NOMO-1 treated with dmso at 0.1 percent for 144 hours (cell line): ENCODE measurements around the gene KLHL18.
A peak's percentile ranks its signal among the peaks of the same experiment; 100 is the strongest.
"Not testable (repeated sequence)": the region's sequence is repeated elsewhere in the genome, so short reads cannot be mapped to it uniquely, and the experiment has no call there.

Experiments
- DNase-seq: peaks from one replicate; lab custom pipeline; 2025; ENCODE audit not compliant: unreplicated experiment; lab: John Stamatoyannopoulos, UW

KLHL18 gene

DNA sequence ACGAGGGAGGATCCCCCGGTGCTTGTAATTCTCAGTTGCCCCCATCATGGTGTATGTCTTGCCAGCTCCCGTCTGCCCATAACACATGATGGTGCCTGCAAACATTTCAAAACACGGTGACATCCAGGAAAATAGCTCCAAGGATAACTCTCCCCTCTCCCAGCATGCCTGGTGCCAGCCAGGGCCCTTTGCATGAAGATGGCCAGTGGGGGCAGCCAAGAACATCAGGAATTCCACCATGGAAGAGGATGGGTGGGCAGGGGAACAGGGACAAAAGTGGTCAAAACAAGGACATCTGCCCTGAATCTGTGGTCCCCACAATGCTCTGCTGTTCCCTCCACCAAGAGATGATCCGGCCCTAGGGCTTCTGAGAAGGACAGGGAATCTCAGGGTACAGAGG is 9.2 kb upstream of the KLHL18 start:
- DNase-seq = no peak

DNA sequence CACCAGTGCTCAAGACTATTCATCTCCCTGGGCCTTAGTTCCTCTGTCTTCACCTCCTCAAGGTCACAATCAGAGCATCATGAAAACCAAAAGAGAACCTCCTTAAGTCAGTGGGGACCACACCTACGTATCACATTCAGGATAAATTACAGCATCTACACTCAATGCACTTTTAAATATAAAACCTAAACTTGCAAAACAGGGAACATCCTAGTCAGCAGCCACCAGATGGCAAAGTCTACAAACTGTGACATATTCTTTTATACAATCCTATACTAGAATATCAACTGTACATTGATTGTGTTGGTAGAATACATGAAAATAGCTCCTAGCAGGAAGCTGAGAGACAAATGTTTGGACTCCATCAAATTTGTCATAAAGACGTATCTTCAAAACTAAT is 8.1 kb upstream of the KLHL18 start:
- DNase-seq = no peak

DNA sequence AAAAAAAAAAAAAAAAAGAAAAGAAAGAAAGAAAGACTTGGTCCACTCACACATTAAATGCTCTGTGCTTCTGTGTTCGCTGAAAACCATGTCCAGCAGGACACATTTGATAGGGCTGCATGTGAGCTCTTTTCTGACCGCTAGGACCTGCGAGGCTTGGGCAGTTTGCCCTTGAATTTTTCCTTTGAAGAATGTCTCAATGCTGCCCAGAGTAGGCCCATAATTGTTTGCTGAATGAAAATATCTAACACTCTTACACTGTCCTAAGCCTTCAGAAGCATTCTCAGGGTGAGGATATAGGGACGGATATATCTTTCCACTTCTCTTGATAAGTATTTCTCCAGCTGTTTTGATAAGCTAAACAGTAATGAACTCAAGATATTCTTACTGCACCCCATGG is 6.2 kb upstream of the KLHL18 start:
- DNase-seq = no peak

DNA sequence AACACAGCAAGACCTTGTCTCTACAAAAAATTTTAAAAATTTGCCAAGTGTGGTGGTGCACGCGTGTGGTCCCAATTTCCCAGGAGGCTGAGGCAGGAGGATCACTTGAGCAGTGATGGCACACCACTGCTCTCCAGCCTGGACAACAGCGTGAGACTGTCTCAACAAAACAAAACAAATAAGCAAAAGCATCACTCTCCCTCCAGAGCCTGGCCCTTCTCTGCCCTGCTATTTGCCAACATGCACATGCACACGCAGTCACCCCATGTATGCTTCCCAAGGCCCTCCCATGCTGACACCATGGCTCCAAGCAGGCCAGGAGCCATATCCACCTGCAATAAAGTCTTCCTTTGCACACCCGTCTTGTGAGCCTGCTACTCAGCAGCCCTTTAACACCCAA is 2.2 kb upstream of the KLHL18 start:
- DNase-seq = no peak

DNA sequence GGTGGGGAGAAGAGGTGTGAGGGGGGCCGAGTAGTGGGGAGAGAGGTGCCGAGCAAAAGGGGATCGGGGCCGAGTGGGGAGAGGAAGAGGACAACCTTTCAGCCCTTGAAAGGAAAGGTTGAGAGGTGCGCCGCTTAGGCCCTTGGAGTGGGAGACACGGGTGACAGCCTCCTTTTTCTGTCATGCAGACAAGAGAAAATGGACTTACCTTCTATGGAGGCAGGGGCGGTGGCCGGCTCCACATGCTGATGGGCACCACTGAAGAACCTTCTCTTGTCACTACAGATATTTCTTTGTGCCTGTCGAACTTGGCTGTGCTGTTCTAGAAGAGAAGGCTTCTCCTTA is 421 bp downstream of the KLHL18 start:
- no peak for DNase-seq

DNA sequence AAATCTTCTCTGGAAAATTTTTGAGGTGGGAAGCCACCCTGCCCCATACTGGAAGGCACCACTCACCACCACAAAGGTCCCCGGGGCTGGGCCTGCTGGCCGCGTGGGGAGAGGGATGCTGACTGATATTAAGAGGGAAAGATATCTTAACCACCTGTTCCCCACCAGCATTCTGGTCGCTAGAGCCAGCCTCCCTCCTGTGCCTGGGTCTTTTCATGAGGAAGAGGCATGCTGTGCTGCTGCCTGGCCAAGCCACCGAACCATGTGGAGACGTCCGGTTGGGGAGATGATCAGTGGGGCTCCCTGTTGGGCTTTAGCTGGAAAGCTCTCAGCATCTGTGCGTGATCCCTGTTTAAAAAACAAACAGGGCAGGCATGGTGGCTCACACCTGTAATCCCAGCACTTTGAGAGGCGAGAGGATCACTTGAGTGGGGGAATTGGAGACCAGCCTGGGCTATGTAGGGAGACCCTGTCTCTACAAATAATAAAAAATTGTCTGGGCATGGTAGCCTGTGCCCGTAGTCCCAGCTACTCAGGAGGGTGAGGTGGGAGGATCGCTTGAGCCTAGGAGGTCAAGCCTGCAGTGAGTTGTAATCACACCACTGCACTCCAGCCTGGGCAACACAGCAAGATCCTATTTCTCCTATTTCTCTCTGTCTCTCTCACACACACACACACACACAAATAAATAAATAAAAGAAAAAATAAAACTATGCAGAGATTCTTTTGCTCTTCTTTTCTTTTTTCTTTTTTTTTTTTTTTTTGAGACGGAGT is 1.0 kb downstream of the KLHL18 start:
- DNase-seq = no peak

DNA sequence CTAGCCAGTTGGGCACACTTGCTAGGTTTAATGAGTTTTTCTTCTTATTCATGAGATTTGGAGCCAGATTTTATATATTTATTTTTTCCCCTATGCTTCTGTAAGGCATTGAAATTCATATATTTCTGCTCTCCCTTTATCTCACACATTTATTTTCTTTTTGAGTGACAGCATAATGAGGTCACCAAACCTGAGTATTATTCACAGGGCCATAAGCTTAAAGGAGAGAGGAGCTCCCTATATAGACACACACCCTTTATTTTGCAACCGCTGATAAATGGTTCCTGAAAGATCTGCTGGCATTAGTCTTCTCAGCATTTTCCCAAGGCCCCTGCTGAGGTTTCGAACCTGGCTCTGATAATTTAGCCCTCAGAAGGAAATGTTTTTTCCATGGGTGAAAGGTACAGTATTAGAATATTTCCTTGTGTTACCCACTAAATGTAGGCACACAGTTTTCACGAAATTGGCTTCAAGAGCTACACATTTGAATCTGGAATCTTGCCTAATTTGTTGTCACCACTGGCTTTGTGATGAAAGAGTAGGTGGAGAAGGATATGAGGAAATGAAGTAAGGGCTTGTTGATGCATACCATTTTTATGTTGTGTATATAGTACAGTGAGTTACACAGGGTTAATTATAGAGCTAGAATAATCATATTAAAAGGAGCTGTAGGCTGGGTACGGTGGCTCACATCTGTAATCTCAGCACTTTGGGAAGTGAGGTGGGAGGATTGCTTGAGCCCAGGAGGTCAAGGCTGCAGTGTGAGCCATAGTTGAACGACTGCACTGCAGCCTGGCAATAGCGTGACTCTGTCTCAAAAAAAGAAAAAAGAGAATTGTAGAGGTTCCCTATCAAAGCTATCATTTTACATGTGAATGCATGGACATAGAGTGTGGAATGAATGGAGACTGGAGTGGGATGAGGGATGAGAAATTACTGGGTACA is 6.5 kb downstream of the KLHL18 start:
- peak; percentile 57 for DNase-seq

DNA sequence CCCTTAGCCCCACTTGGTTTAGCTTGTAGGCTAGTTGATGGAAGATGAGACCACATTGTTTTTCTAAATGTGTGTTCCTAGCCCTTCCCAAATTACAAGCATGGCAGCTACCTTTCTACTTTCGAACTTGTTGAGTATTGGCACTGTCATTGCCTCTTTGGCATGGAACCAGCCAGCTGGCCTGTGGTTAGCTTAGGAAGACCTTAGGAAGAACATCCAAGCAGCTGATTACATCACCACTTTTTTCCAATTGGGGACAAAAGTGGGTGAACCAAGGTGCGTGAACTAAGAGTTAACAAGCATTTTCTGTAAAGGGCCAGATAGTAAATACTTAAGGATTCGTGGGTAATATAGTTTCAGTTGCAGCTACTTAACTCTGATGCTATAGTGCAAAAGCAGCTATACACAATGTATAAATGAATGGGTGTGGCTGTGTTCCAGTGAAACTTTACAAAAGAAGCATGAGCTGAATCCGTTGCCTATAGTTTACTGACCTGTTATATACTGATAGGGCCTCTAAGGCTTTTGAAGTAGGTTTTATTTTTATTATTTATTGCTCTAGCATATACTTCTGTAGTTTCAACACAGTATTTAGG is 8.5 kb downstream of the KLHL18 start:
- no peak for DNase-seq

DNA sequence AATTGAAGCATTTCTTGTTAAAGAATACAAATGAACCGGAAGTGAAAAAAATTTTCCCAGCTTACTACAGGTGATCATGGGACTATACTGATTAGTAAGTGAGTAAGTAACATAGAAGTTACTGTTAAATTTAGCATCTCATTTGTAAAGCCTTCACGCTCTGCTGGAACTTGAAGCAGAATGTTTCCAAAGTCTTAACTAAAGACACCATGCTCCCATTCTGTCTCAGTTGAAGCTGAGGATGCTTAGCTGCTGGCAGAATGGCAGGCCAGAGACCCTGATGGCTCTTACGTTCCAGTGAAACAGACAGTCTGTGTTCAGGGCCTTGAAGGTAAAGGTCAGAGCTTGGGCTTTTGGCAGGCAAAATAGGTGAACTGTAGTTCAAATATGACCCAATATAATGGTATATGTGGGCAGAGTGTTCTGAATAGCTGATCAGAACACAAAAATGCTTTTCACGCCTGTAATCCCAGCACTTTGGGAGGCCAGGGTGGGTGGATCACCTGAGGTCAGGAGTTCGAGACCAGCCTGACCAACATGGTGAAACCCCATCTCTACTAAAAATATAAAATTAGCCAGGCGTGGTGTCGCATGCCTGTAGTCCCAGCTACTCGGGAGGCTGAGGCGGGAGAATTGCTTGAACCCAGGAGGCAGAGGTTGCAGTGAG is 9.1 kb downstream of the KLHL18 start:
- not testable (repeated sequence) for DNase-seq

DNA sequence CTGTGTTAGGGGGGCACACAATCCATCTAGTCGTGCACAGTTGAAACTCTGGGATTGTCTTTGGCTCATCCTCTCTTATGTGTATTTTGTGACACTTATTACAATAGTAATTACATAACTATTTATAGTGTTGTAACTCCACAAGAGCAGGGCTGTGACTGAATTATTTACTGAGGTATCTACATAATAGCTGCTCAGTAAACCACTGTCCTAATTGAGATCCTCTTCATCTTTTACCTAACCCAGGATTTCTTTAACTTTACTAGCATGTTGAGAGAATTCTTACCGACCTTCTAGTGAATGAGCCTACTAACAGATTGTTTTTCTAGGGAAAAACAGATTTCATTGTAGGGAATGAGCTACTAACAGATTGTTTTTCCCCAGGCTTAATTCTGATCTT is 11.1 kb downstream of the KLHL18 start:
- no peak for DNase-seq

DNA sequence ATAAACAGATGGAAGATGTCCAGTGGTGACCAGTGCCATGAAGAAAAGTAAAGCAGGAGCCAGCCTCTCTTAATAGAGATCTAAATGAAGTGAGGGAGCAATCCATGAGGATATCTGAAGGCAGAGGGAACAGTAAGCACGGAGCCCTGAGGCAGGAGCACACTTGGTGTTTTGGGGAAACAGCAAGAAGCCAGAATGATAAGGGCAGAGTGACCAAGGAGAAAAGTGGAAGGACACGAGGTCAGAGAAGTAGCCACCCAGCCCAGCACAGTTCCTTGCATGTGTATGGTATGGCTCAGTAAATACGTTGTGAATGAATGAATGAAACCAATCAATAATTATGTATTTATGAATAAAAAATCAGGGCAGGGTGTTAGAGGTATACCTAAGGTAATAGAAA is 11.6 kb downstream of the KLHL18 start:
- no peak for DNase-seq

DNA sequence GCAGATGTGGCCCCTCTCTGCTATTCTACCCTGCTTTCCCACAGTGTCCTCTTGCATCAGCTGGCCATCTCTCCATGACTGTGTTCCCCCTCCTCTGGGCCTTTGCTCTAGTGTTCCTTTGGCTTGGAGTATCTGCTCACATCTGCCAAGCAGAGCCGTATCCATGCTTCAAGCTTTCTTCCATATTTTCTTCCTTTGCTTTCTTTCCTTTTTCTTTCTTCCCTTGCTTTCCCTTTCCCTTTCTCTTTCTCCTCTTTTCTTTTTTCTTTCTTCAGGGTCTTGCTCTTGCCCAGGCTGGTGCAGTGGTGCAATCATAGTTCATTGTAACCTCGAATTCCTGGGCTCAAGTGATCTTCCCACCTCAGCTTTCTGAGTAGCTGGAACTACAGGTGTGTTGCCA is 12.6 kb downstream of the KLHL18 start:
- no peak for DNase-seq

DNA sequence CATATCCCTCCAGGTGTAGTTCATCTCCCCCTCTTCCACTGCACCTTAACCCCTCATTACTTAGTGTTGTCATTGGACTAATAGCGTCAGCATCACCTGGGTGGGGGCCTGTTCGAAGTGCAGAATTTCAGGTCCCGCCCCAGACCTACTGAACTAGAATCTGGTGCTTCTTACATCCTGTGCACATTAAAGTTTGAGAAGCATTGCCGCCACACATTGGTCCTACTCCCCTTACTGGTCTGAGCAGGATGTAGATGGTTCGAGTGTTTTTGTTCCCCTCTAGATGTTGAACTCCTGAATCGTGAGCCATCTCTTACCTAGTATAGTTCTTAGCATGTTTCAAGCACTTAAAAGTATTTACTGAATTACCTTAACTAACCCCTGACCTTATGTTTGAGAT is 13.2 kb downstream of the KLHL18 start:
- no peak for DNase-seq

DNA sequence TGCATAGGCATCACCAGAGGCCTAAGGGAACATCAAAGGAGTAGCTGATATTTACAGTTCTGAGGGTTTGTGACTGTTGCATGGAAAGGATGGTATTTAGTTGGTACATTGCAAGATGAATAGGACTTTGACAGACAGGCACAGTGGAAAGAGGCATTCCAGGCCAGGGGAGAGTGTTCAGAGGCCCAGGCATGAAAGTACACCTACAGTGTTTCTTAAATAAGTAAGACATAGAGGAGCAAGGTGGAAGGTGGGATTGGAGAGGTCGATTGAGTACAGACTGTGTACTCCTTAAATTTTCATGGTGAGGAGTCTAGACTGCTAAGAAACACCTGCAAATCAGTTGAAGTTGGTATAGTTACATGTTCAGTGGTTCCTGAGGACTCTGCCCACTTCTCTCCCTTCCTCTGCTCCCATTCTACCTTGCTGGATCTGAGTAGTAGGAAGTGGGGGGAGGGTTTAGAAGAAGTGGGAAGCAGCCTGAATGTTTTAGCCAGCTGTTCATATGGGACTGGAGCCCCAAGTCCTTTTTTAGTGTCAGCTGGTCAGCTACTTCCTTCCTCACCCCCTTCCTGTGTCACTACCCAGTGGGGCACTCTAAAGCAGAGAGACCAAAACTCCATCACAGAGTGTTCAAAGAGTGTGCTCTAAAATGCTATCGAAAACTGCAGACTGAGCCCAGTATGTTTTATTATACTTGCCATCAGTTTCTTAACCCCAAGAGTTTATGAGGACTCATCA is 14.0 kb downstream of the KLHL18 start:
- DNase-seq = no peak

DNA sequence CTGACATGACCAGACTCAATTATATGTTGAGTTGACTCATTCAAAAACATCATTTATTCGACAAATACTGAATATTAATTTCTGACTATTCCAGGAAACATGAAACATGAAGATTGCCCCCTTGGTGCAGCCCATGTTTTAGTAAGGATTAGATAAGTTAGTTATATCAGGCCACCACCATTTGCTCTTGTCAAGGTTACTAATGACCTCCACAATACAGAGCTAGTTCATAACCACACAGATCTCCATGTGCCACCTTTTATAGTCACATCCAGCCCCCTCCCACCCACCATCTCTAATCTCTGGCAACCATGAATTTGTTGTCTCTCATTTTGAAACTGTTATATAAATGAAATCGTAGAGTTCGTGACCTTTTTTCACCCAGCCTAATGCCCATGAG is 15.7 kb downstream of the KLHL18 start:
- no peak for DNase-seq

DNA sequence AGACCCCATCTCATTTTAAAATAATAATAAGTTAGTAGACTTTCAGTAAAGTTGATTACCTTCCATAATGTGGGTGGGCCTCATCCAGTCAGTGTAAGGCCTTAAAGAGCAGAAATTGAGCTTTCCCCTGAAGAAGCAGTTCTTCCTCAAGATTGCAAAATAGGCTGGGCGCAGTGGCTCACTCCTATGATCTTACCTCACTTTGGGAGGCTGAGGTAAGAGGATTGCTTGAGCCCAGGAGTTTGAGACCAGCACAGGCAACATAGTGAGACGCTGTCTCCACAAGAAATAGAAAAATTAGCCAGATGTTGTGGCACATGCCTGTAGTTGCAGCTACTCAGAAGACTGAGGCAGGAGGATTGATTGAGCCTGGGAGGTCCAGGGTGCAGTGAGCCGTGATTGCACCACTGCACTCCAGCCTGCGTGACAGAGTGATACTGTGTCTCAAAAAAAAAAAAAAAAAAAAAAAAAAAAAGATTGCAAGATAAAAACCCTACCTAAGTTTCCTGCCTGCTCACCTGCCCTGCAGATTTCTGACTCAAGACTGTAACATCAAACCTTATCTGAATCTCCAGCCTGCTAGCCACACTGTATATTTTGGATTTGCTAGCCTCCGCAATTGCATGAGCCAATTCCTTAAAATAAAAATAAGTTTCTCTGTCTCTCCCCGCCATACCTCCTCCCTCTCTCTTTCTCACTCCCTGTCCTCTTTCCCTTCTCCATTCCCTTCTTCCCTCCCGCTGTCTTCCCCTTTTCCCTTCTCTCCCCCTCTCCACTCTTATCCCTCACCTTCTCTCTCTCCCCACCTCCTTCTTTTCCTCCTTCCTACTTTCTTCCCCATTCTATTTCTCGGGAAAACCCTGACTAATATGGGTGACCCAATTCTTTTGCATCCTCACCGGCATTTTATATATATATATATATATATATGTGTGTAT is 16.9 kb downstream of the KLHL18 start:
- DNase-seq = no peak

DNA sequence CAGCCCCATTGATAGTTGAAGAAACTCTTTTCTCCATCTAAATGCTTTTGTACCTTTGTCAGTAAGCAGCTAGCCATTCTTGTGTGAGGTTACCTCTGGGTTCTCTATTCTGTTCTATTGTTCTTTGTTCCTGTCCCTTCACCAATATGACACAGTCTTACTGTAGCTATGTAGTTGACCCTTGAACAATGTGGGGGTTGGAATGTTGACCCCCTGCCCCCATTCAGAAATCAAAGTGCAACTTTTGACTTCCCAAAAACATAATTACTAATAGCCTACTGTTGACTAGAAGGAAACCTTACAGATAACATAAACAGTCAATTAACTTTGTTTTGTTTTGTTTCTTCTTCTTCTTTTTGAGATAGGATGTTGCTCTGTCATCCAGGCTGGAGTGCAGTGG is 18.7 kb downstream of the KLHL18 start:
- no peak for DNase-seq

DNA sequence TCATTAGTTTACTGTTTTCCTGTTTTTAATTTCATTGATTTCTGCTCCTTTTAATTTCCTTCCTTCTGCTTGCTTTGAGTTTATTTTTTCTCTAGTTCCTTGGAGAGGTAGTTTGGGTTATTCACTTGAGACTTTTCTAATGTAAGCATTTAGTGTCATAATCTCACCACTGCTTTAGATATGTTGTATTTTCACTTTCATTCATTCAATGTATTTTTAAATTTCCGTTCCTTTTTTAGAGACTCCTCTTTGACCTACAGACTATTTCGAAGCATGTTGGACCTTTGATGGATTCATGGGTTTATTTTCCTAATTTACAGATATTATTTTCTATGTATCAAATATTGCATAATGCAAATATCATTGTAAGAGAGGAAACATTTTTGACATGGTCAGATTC is 23.3 kb downstream of the KLHL18 start:
- DNase-seq = no peak

DNA sequence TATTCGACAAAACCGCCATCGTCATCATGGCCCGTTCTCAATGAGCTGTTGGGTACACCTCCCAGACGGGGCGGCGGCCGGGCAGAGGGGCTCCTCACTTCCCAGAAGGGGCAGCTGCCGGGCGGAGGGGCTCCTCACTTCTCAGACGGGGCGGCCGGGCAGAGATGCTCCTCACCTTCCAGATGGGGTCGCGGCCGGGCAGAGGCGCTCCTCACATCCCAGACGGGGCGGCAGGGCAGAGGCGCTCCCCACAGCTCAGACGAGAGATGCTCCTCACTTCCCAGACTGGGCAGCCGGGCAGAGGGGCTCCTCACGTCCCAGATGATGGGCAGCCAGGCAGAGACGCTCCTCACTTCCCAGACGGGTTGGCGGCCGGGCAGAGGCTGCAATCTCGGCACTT is 26.5 kb downstream of the KLHL18 start:
- not testable (repeated sequence) for DNase-seq

DNA sequence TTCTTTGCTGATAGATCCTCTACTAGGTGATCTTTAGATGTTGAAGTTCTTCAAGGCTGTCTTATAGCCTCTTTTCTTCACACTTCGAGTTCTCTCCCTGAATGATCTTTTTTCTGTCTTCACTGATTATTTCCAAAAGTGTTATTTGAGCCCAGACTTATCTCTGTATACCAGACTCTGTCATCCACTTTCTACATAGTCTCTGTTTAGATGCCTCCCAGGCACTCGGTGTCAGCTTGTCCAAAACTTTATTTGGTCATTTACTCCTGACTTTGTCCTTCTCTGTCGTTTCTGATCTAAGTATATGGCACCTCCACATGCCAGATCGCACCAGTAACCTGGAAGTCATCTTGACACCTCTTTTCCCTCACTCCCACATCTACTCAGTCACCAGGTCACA is 27.6 kb downstream of the KLHL18 start:
- no peak for DNase-seq
